Measurements from ENCODE around the gene TIGD4. TPM values are rescaled to one million over a fixed set of nuclear protein-coding genes. Genes with fewer than 3 reads are reported as not detected.
A peak's percentile ranks its signal among the peaks of the same experiment; 100 is the strongest.

TIGD4 gene
- total and polyA plus RNA-seq, 2 of the 13 experiments (the other 11 are each of a cell fraction or from before 2014, with no cell fraction given), result 0.15 to 0.62 TPM

DNA sequence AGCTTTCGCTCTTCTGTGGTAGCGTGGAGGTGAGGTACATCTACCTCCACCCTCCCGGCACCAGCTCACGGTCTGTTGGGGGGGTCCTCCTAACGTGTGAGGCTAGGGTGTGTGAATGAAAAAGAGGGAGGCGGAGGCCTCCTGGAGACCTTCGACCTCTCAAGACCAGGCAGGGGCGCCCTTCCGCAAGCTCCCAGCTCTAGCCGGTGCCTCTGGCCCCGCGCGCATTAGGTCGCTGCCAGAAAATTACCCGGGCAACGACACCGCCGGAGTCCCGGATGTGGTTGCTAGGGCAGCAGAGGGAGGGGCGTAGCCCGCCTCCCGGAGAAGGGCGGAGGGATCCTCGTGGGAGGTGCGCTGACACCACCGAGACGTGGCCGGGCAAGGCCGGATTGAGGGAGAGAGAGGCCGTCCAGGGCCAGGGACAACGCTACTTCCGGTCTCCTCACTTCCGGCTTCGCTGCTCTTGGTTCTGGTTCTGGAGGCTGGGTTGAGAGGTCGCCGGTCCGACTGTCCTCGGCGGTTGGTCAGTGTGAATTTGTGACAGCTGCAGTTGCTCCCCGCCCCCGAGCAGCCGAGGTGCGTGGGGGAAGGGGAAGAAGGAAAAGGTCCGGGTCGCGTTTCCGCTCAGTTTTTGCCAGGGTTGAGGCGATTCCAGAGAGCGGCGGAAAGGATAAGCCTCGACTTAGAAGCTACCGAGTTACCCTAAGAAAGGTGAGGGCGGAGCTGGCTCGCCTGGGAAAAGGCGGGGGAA is at the start of gene TIGD4, which contains the start of gene ARFIP1 (continued):
- TF ChIP-seq, protein P1, sequence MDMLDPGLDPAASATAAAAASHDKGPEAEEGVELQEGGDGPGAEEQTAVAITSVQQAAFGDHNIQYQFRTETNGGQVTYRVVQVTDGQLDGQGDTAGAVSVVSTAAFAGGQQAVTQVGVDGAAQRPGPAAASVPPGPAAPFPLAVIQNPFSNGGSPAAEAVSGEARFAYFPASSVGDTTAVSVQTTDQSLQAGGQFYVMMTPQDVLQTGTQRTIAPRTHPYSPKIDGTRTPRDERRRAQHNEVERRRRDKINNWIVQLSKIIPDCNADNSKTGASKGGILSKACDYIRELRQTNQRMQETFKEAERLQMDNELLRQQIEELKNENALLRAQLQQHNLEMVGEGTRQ (IDR thresholded peaks at IDR 0.05; ENCODE audit: low read depth, low read length), result no peak
- TF ChIP-seq, protein P1 (CRISPR knock-in tag; IDR thresholded peaks at IDR 0.05; ENCODE audit: borderline replicate concordance), result no peak
- TF ChIP-seq ZNF441 (CRISPR knock-in tag; IDR thresholded peaks at IDR 0.05; ENCODE audit: borderline replicate concordance) (0 out of 2 replicates have a peak, but pooled peaks have one; percentile 41), YY1 (IDR thresholded peaks at IDR 0.05; ENCODE audit: insufficient read depth, insufficient replicate concordance, low read depth, low read length) (no peak), ZNF468 (CRISPR knock-in tag; IDR thresholded peaks at IDR 0.05) (no peak), TAF15 (IDR thresholded peaks at IDR 0.05; ENCODE audit: low read depth, low read length, poor library complexity, severe bottlenecking) (no peak), MXI1 (IDR thresholded peaks at IDR 0.05; ENCODE audit: borderline replicate concordance, low read depth, low read length) (peak; percentile 98), PCBP1 (IDR thresholded peaks at IDR 0.05; ENCODE audit: borderline replicate concordance, low read depth, low read length) (no peak), HOXA5 (CRISPR knock-in tag; IDR thresholded peaks at IDR 0.05) (peak; percentile 69), SP4 (CRISPR knock-in tag; IDR thresholded peaks at IDR 0.05) (no peak; the same call in 1 of the 2 replicates), JUNB (CRISPR knock-in tag; IDR thresholded peaks at IDR 0.05; ENCODE audit: borderline replicate concordance) (no peak), ZNF577 (CRISPR knock-in tag; IDR thresholded peaks at IDR 0.05; ENCODE audit: borderline replicate concordance, low read depth) (no peak), ZNF256 (CRISPR knock-in tag; conservative IDR thresholded peaks at IDR 0.05) (no peak; the same call in 1 of the 2 replicates), FIP1L1 (IDR thresholded peaks at IDR 0.05; ENCODE audit: borderline replicate concordance, insufficient read depth, low read depth, low read length) (no peak), ZNF337 (CRISPR knock-in tag; IDR thresholded peaks at IDR 0.05; ENCODE audit: borderline replicate concordance, low read depth) (peak; percentile 90; the same call in 1 of the 2 replicates), MEIS2 (CRISPR knock-in tag; IDR thresholded peaks at IDR 0.05) (peak; percentile 82), ASH2L (IDR thresholded peaks at IDR 0.05; ENCODE audit: insufficient read length, low read depth, low read length) (peak; percentile 97), ZNF34 (CRISPR knock-in tag; IDR thresholded peaks at IDR 0.05; ENCODE audit: borderline replicate concordance) (0 out of 2 replicates have a peak, but pooled peaks have one; percentile 81), SMC3 (IDR thresholded peaks at IDR 0.05; ENCODE audit: low read length) (no peak), ZNF296 (CRISPR knock-in tag; conservative IDR thresholded peaks at IDR 0.05) (no peak)
- TF ChIP-seq, protein P2, sequence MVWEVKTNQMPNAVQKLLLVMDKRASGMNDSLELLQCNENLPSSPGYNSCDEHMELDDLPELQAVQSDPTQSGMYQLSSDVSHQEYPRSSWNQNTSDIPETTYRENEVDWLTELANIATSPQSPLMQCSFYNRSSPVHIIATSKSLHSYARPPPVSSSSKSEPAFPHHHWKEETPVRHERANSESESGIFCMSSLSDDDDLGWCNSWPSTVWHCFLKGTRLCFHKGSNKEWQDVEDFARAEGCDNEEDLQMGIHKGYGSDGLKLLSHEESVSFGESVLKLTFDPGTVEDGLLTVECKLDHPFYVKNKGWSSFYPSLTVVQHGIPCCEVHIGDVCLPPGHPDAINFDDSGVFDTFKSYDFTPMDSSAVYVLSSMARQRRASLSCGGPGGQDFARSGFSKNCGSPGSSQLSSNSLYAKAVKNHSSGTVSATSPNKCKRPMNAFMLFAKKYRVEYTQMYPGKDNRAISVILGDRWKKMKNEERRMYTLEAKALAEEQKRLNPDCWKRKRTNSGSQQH (CRISPR knock-in tag; IDR thresholded peaks at IDR 0.05; ENCODE audit: low read depth), result no peak
- TF ChIP-seq, protein P3, sequence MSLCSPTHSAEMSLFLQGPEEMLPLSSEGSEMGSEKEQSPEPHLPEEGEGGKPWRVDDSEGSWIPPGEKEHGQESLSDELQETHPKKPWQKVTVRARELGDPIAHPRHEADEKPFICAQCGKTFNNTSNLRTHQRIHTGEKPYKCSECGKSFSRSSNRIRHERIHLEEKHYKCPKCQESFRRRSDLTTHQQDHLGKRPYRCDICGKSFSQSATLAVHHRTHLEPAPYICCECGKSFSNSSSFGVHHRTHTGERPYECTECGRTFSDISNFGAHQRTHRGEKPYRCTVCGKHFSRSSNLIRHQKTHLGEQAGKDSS (CRISPR knock-in tag; IDR thresholded peaks at IDR 0.05; ENCODE audit: borderline replicate concordance, low read depth), result no peak
- TF ChIP-seq, protein P4, sequence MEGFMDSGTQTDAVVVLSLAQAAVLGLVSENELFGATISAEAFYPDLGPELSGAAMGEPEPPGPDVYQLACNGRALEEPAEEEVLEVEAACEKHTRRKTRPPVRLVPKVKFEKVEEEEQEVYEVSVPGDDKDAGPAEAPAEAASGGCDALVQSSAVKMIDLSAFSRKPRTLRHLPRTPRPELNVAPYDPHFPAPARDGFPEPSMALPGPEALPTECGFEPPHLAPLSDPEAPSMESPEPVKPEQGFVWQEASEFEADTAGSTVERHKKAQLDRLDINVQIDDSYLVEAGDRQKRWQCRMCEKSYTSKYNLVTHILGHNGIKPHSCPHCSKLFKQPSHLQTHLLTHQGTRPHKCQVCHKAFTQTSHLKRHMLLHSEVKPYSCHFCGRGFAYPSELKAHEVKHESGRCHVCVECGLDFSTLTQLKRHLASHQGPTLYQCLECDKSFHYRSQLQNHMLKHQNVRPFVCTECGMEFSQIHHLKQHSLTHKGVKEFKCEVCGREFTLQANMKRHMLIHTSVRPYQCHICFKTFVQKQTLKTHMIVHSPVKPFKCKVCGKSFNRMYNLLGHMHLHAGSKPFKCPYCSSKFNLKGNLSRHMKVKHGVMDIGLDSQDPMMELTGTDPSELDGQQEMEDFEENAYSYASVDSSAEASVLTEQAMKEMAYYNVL (CRISPR knock-in tag; IDR thresholded peaks at IDR 0.05; ENCODE audit: borderline replicate concordance), result no peak; the same call in 1 of the 2 replicates
